ENCODE data around the gene HELZ2. TPM values are rescaled to one million over a fixed set of nuclear protein-coding genes. Genes with fewer than 3 reads are reported as not detected.

Gene HELZ2
- total and polyA plus RNA-seq, 12 donors: 4.8 to 34.3 (median 12.6) TPM

- H3K27me3 ChIP-seq: peaks cover 0 to 23% (median 0%) of the 10 kb centered on the region in 7 donors
- H3K4me3 ChIP-seq: no peak overlapping the region
- WGBS, 2 donors: 94 to 96% methylated on average over 43 of the region's 43 CpGs
- ATAC-seq (no peak), DNase-seq (no peak)
- no peak overlapping the region for H3K27ac ChIP-seq
- no peak for TF ChIP-seq CTCF (IDR thresholded peaks at IDR 0.05)
- intact Hi-C loops (cut with DNase I): no loop called here
- H3K36me3 ChIP-seq: peaks cover 0 to 90% (median 50%) of the 10 kb centered on the region in 9 donors
- H3K9me3 ChIP-seq: no peaks in the 10 kb centered on the region
- peaks cover 0 to 31% (median 0%) of the 10 kb centered on the region in 9 donors for H3K4me1 ChIP-seq
Measured at GRCh38 chr20:63565699-63566335, 8.2 kb downstream of the HELZ2 start.

GRCh38 chr20:63565021-63565698 lies 8.9 kb downstream of the HELZ2 start:
- Histone ChIP-seq H3K27ac (no peak overlapping the region), H3K27me3 (peaks cover 0 to 23% (median 0%) of the 10 kb centered on the region in 7 donors), H3K4me1 (peaks cover 0 to 31% (median 0%) of the 10 kb centered on the region in 9 donors), H3K4me3 (no peak overlapping the region), H3K36me3 (peaks cover 6 to 93% (median 56%) of the 10 kb centered on the region in 9 donors), H3K9me3 (no peaks in the 10 kb centered on the region)
- ATAC-seq (no peak), DNase-seq (no peak)
- 96 to 97% methylated on average over 58 to 61 of the region's 61 CpGs for WGBS, 2 donors
- TF ChIP-seq CTCF (IDR thresholded peaks at IDR 0.05): no peak
- intact Hi-C loops (cut with DNase I): no loop called here

GRCh38 chr20:63564036-63564810 lies 9.8 kb downstream of the HELZ2 start:
- no peak overlapping the region for H3K4me3 ChIP-seq
- no peak for TF ChIP-seq CTCF (IDR thresholded peaks at IDR 0.05)
- 95 to 97% methylated on average over 62 of the region's 62 CpGs for WGBS, 2 donors
- H3K36me3 ChIP-seq: peaks cover 6 to 94% (median 60%) of the 10 kb centered on the region in 9 donors
- DNase-seq (no peak), ATAC-seq (no peak)
- H3K27ac ChIP-seq: no peak overlapping the region
- no peaks in the 10 kb centered on the region for H3K9me3 ChIP-seq
- H3K27me3 ChIP-seq: peaks cover 0 to 17% (median 0%) of the 10 kb centered on the region in 7 donors
- peaks cover 0 to 26% (median 0%) of the 10 kb centered on the region in 9 donors for H3K4me1 ChIP-seq
- intact Hi-C loops (cut with DNase I): no loop called here

GRCh38 chr20:63563225-63563935 lies 10.7 kb downstream of the HELZ2 start:
- Histone ChIP-seq H3K9me3 (no peaks in the 10 kb centered on the region), H3K4me3 (no peak overlapping the region), H3K27ac (no peak overlapping the region), H3K27me3 (peaks cover 0 to 16% (median 0%) of the 10 kb centered on the region in 7 donors), H3K4me1 (peaks cover 0 to 17% (median 0%) of the 10 kb centered on the region in 9 donors), H3K36me3 (peaks cover 6 to 95% (median 60%) of the 10 kb centered on the region in 9 donors)
- no peak for DNase-seq
- intact Hi-C loops (cut with DNase I): no loop called here
- no peak for ATAC-seq
- no peak for TF ChIP-seq CTCF (IDR thresholded peaks at IDR 0.05)
- 95% methylated on average over 55 of the region's 55 CpGs for WGBS, 2 donors
